Measurements from ENCODE around the gene ACBD7.

ACBD7 gene

DNA sequence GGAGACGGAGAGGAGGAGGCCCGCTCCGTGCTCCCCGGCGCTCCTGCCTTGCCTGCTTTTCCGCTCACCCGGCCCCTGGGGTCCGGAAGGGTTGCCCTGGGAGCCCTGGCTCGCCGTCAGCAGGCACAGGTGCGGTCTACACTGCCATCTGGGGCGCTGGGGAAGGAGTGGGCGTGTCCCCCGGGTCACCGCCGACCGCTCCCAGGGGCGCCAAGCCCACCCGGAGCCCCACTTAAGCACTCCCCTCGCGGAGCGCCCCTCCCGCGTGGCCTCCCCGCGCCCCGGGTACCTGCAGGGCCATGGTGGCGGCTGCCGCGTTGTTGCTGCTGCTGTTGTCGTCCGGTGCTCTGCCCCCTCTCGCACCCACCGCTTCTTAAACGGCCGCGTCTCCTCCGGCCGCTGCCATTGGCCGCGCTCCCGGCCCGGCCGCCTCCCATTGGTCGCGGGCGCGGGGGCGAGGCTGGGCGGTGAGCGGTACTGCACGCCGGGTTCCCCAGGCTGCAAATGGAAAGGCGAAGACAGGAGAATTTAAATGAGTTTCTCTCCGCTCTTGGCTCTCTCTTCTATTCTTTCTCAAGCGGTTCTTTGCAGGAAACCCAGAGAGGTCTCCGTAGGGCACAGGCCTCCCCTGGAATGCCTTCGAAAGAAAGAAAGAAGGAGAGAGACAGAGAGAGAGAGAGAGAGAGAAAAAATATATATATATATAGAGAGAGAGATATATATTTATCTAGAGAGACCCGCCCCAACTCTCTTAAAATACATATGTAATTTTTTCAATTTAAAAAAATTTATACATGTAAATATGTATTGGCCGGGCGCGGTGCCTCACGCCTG lies at the start of gene ACBD7:
TSS of gene ACBD7 (minus strand) at position 349 of the 834 bp plus-strand sequence. CDS start at position 301, 48 bp downstream.
- H3K9me3 ChIP-seq = no peaks in the 10 kb centered on the region
- H3K27me3 ChIP-seq = no peaks in the 10 kb centered on the region
- H3K4me3 ChIP-seq = peak within 1 kb of the TSS; percentile 81
- H4K20me1 ChIP-seq = no peaks in the 10 kb centered on the region
- H3K4me2 ChIP-seq = peak within 1 kb of the TSS; percentile 82
- H3K9ac ChIP-seq = peak within 1 kb of the TSS; percentile 55
- peaks cover 6% of the 10 kb centered on the region for H3K4me1 ChIP-seq
- peak within 1 kb of the TSS; percentile 39 for H3K27ac ChIP-seq
- H3K36me3 ChIP-seq = no peaks in the 10 kb centered on the region
- TF ChIP-seq Cebpa-rat (IDR thresholded peaks at IDR 0.05) = no peak

DNA sequence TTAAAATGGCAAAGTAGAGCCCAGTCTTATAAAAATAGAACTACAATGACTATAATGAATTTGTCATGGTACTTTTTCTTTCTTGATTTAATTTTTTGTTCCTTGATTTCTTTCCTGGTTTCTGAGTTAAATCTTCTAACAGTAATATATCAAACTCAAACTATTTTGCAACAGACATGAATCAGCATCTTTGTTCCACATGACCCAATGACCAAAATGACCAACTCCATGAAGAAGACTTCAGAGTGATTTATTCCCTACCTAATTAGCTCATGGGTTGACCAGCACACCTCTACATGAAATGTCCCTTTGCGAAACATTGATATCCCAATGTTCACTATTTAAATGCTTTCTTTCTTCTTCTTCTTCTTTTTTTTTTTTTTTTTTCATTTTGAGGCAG lies 49.1 kb upstream of the ACBD7 start:
- no peak overlapping the region for H3K27ac ChIP-seq
- H3K4me3 ChIP-seq = no peak overlapping the region
- TF ChIP-seq Cebpa-rat (IDR thresholded peaks at IDR 0.05) = no peak
- no peaks in the 10 kb centered on the region for H3K27me3 ChIP-seq
- H3K9ac ChIP-seq = no peak overlapping the region
- H3K9me3 ChIP-seq = no peaks in the 10 kb centered on the region
- H3K36me3 ChIP-seq = peaks cover 33% of the 10 kb centered on the region
- H4K20me1 ChIP-seq = no peaks in the 10 kb centered on the region
- no peak overlapping the region for H3K4me2 ChIP-seq
- peaks cover 49% of the 10 kb centered on the region for H3K4me1 ChIP-seq

DNA sequence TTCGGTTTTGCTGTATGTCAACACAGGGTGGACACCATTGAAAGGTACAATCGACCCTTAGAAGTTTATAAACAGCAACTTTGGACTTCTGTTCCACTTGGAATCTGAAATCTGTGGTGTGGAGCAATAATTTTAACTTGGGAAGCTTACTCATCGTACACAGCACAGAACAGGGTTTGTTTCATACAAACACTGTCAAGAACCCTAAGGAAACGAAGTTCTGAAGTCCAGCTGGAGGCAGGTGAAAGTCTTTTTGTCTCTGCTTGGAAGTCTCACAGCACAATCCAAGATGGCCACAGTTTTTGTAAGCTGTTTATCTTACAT lies 48.4 kb upstream of the ACBD7 start:
- Histone ChIP-seq H3K4me2 (no peak overlapping the region), H3K9me3 (no peaks in the 10 kb centered on the region), H4K20me1 (no peaks in the 10 kb centered on the region), H3K4me1 (peaks cover 43% of the 10 kb centered on the region), H3K27ac (no peak overlapping the region), H3K4me3 (no peak overlapping the region), H3K9ac (no peak overlapping the region), H3K27me3 (no peaks in the 10 kb centered on the region), H3K36me3 (peaks cover 38% of the 10 kb centered on the region)
- no peak for TF ChIP-seq Cebpa-rat (IDR thresholded peaks at IDR 0.05)

DNA sequence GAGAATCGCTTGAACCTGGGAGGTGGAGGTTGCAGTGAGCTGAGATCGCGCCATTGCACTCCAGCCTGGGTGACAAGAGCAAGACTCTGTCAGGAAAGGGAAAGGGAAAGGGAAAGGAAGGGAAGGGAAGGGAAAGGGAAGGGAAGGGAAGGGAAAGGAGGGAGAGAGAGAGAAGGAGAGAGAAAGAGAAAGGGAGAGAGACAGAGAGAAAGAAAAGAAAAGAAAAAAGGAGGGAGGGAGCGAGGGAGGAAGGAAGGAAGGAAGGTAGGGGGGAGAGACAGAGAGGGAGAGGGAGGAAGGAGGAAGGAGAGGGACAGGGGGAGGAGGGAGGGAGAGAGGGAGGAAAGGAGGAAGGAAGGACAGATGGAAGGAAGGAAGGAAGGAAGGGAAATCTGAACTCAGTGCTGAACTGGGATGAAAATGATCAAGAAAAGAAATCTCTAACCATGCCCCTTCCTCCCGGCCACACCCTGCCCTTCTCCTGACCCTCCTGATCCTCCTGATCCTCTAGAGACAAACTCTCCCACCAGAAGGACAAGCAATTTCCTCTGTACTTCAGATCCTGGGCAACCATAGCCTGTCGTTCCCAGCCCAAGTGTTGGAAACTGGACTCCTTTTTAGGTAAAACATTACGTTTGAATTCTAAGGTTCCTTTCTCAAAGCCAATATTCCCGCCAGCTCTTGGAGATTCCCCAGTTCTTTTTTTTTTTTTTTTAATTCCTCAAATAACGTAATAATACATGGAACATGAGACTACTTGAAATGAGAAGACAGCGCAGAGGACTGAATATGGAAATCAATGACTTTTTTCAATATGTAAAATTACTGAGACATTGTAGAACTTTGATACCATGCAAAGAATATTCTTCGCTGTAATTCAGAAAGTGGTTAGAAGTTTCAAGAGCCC lies 47.8 kb upstream of the ACBD7 start:
- Histone ChIP-seq H3K36me3 (peaks cover 41% of the 10 kb centered on the region), H4K20me1 (no peaks in the 10 kb centered on the region), H3K9me3 (no peaks in the 10 kb centered on the region), H3K9ac (no peak overlapping the region), H3K4me3 (no peak overlapping the region), H3K4me2 (peak overlapping the region; percentile 42), H3K27ac (peak overlapping the region; percentile 41; the same call in 1 of the 2 replicates), H3K27me3 (no peaks in the 10 kb centered on the region), H3K4me1 (peaks cover 36% of the 10 kb centered on the region)
- no peak for TF ChIP-seq Cebpa-rat (IDR thresholded peaks at IDR 0.05)

DNA sequence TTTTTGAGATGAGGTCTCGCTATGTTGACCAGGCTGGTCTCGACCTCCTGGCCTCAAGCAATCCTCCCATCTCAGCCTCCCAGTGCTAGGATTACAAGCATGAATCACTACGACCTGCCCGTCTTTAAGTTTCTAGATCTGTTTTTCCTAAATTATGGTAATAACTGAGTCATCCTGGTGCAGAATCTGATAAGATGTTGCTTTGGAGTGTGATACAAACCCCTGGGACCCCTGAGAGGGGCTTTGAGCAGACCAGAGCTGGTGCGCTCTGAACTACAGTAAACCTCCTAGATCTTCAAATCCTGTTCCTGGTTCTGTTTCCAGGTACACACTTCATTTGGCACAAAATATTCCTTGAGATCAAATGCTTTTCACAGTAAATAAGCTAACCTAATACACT lies 42.8 kb upstream of the ACBD7 start:
- no peak overlapping the region for H3K4me2 ChIP-seq
- no peak overlapping the region for H3K9ac ChIP-seq
- no peak overlapping the region for H3K4me3 ChIP-seq
- peaks cover 3% of the 10 kb centered on the region for H3K4me1 ChIP-seq
- H4K20me1 ChIP-seq = no peaks in the 10 kb centered on the region
- TF ChIP-seq Cebpa-rat (IDR thresholded peaks at IDR 0.05) = no peak
- no peaks in the 10 kb centered on the region; the same call in 1 of the 2 replicates for H3K9me3 ChIP-seq
- no peak overlapping the region for H3K27ac ChIP-seq
- no peaks in the 10 kb centered on the region for H3K27me3 ChIP-seq
- peaks cover 55% of the 10 kb centered on the region for H3K36me3 ChIP-seq

DNA sequence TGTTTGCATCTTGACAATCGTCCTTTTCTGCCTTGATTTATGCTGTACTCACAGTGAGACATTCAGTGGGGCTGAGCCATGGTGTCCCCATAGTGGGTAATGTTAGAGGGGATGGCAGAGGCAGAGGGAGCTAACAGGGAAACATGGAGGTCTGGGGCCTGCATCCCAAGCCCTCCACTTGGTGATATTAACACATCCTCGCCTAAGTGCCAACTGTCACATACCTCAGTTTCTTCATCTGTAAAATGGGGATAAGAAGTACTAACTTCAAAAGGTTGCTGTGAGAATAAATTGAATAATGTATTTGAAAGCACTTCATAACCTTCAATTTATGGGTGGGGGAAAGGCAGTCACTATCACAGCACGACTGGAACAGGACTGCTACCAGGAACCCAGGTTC lies 36.3 kb upstream of the ACBD7 start:
- H3K4me3 ChIP-seq = no peak overlapping the region
- H3K9ac ChIP-seq = no peak overlapping the region
- H4K20me1 ChIP-seq = no peaks in the 10 kb centered on the region
- no peaks in the 10 kb centered on the region; the same call in 1 of the 2 replicates for H3K9me3 ChIP-seq
- no peak for TF ChIP-seq Cebpa-rat (IDR thresholded peaks at IDR 0.05)
- H3K4me1 ChIP-seq = peaks cover 10% of the 10 kb centered on the region
- no peak overlapping the region for H3K4me2 ChIP-seq
- H3K36me3 ChIP-seq = peaks cover 43% of the 10 kb centered on the region
- no peak overlapping the region for H3K27ac ChIP-seq
- no peaks in the 10 kb centered on the region for H3K27me3 ChIP-seq

DNA sequence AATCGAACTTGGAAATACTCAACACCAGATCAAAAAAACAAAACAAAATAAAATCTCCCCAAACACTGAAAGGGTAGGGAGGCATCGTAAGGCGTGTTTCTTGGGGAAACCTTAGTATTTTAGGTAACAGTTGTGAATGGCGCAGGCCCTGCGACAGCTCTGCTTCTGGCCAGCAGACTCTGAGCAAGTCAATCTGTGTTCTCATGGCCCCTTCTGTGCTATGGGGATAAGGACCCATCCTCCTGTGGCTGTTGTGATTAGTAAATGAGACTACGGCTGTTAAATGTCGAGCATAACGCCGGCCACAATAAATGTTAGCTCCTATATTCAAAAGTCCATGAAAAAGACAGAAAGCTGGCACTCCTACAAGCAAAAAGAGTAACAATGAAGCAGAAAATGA lies 35.6 kb upstream of the ACBD7 start:
- H3K9me3 ChIP-seq = peaks cover 4% of the 10 kb centered on the region
- no peak overlapping the region for H3K27ac ChIP-seq
- peaks cover 46% of the 10 kb centered on the region for H3K36me3 ChIP-seq
- no peak overlapping the region for H3K4me2 ChIP-seq
- peaks cover 10% of the 10 kb centered on the region for H3K4me1 ChIP-seq
- no peak overlapping the region for H3K9ac ChIP-seq
- no peak overlapping the region for H3K4me3 ChIP-seq
- no peak for TF ChIP-seq Cebpa-rat (IDR thresholded peaks at IDR 0.05)
- no peaks in the 10 kb centered on the region for H3K27me3 ChIP-seq
- H4K20me1 ChIP-seq = no peaks in the 10 kb centered on the region

DNA sequence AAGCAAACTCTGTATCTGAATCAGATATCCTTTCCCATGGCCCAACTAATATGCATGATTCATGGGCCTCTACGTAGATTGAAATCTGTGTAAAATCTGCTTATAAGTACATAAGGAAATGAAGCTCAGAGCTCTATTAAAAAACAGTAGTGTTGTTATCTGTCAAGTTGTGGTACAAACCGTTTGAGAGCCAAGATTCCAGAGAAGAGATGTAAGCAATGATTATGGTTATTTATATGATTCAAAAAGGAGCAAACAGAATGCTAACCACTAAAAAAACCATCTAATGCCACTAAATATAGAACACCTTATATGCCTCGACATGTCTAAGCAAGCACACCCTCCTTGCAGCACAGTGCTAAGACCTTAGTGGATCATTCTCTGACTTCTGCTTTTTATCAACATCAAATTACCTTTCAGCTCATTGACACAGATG lies 35.2 kb upstream of the ACBD7 start:
- Histone ChIP-seq H3K9ac (no peak overlapping the region), H3K9me3 (peaks cover 4% of the 10 kb centered on the region), H3K27ac (no peak overlapping the region), H3K4me2 (peak overlapping the region; percentile 2; the same call in 1 of the 2 replicates), H3K4me3 (no peak overlapping the region), H3K4me1 (peaks cover 13% of the 10 kb centered on the region), H3K27me3 (no peaks in the 10 kb centered on the region), H4K20me1 (no peaks in the 10 kb centered on the region), H3K36me3 (peaks cover 50% of the 10 kb centered on the region)
- TF ChIP-seq Cebpa-rat (IDR thresholded peaks at IDR 0.05) = no peak

DNA sequence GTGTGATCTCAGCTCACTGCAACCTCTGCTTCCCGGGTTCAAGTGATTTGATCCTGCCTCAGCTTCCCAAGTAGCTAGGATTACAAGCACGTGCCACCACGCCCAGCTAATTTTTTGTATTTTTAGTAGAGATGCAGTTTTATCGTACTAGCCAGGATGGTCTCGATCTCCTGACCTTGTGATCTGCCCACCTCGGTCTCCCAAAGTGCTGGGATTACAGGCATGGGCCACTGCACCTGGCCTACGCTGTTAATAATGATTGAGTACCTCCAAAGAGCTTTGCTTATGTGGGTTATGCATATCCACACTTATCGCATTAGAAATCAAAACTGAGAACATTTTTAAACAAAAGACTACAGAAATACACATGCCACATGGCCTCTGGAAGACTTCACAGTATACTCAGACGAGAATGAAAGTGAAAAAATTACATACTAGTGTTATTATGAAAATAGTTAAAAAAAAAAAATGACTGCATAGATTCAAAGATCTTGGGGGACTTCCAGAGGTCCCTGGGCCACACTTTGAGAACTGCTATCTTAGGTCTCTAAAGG lies 34.0 kb upstream of the ACBD7 start:
- peaks cover 4% of the 10 kb centered on the region for H3K9me3 ChIP-seq
- H4K20me1 ChIP-seq = no peaks in the 10 kb centered on the region
- H3K27me3 ChIP-seq = no peaks in the 10 kb centered on the region
- H3K27ac ChIP-seq = no peak overlapping the region
- peaks cover 20% of the 10 kb centered on the region for H3K4me1 ChIP-seq
- H3K36me3 ChIP-seq = peaks cover 53% of the 10 kb centered on the region
- TF ChIP-seq Cebpa-rat (IDR thresholded peaks at IDR 0.05) = no peak
- H3K4me3 ChIP-seq = no peak overlapping the region
- no peak overlapping the region for H3K4me2 ChIP-seq
- no peak overlapping the region for H3K9ac ChIP-seq
